Measurements from ENCODE around the gene FARSB.

The FARSB gene

GRCh38 chr2:222545823-222546795 is 109.8 kb downstream of the FARSB start:
- no peak for DNase-seq

GRCh38 chr2:222544661-222545060 is 111.2 kb downstream of the FARSB start:
- DNase-seq: no peak

DNA sequence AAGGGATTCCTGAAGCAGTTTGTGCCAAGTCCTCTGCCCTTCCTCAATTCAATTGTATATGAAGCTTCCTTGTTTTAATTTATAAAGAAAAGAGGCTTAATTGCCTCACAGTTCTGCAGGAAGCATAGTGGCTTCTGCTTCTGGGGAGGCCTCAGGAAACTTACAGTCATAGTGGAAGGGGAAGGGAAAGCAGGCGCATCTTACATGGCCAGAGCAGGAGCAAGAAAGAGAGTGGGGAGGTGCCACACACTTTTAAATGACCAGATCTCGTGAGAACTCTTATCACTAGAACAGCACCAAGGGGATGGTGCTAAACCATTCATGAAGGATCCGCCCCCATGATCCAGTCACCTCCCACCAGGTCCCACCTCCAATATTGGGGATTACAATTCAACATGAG is 117.4 kb downstream of the FARSB start:
- DNase-seq: no peak

DNA sequence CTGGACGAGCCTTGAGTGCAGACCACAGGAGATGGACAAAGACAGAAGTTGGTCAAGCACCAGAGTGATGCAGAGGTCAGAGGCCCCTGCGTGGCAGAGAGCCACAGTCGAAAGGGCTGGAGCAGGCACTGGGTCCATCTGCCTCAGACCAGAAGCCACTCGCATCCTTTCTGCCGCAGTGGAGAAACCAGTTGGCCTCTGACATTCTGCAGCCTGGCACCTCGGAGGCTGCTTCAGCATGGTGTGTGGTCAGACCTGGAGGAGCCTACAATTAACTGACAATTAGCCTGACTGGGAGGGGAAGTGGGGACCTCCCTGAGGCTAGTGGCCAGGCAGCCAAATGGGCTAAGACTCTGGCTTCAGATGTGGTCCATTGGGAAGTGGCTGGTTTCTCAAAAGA is 120.4 kb downstream of the FARSB start:
- DNase-seq: no peak

- DNase-seq: no peak
These were observed 123.6 kb downstream of the FARSB start for GRCh38 chr2:222532315-222532714.

DNA sequence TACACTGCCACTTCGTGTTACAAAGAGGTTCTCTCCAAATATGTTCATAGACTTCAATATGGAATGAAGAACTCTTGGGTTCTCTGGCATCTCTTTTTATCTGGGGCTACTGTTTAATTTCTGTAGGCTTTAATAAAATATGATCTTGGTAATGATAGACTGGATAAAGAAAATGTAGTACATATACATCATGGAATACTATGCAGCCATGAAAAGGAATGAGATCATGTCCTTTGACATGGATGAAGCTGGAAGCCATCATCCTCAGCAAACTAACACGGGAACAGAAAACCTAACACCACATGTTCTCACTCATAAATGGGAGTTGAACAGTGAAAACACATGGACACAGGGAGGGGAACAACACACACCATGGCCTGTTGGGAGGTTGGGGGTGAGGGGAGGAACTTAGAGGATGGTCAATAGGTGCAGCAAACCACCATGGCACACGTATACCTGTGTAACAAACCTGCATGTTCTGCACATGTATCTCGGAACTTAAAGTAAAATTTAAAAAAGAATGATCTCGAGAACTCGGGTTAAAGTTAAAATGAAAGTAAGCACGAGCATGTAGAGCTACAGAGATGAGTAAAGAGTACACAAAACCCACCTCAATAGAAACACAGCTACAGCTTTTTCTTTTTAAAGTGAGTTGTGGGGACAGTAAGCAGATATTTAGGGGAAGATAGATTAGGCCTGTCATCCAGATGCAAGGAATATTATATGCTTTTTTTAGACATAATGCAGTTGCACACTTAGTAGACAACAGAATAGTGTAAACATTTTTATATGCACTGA is 129.2 kb downstream of the FARSB start:
- DNase-seq: no peak

DNA sequence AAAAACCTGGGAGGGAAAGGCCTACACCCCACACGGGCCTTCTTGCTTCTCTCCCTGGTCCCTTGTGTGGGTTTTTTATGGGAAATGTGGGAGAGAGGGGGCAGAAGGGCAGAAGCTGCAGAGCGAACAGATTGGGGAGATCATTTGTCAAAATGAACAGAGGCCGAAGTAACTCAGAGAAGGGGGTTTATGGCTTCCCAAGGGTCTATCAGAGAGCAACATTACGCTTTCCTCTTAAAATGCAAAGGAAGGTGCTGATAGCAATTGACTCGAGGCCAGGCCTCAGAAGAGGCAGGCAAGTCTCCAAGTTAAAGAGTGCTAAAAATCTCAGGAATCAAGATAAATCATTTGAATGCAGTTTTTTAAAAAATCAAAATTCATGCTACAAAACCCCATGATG is 130.1 kb downstream of the FARSB start:
- no peak for DNase-seq

- DNase-seq: no peak
These were observed 131.9 kb downstream of the FARSB start for GRCh38 chr2:222523783-222524544.

- no peak for DNase-seq
These were observed 133.8 kb downstream of the FARSB start for GRCh38 chr2:222522082-222522481.

DNA sequence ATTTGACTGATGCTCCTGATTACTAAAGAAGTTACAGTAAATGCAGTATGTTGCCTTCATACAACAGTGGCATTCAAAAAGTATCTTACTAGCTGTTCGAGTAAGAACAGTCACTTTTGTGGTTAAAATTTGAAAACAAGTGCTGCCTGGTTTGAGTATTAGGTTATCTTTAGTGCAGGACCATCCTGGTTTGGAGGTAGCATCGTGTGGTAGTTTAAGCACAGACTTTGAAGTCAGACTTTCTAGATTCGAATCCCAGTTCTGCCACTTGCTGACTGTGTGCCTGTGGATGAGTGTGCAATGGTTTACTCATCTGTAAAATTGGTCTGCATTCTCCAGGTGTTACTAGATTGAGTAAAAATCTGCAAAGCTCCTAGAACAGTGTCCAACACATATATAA is 134.8 kb downstream of the FARSB start:
- no peak for DNase-seq

All from activated CD4-positive, alpha-beta T cell treated with anti-CD3 and anti-CD28 coated beads, Interleukin-2, amount 50 U/mL, for 1 hour (primary cell).